ENCODE results near the gene HRK. TPM values are rescaled to one million over a fixed set of nuclear protein-coding genes. Genes with fewer than 3 reads are reported as not detected.
A peak's percentile ranks its signal among the peaks of the same experiment; 100 is the strongest.

The HRK gene
- 11.1 and 11.9 TPM in 2 replicates for total RNA-seq (2014; rRNA removed; shearing (Covaris generic))
- 7.2 and 9.2 TPM in 2 replicates for polyA plus RNA-seq (2015; cell fraction: cytosol; rRNA removed)
- 10.2 and 10.5 TPM in 2 replicates for polyA plus RNA-seq (2015; cell fraction: nucleus; rRNA removed)

DNA sequence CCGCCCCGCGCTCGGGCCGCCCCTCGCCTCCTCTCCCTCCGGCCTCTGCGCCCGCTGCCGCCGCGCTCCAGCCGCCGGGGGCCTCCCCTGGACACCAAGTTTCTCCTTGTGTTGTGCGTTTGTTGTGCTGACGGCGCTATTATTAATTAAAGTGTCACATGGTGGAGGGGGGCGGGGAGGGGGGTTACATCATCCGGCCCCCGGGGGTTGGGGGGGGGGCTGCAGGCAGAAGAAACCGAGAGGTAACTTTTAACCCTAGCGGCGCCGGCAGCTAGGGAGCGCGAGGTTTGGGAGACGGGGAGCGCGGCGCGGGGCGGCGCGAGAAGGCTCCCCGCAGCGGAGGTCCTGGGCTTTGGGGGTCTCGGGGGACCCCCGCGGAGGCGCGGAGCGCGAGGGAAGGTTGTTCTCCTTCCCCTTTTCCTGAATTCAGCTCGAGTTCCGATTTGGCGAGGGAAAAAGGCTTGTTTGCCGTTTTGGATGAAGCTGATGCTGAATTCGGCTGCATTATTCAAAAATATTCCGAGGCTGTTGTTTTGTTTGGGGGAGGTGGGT, at the start of gene HRK:
Gene HRK (minus strand): TSS at position 117 of the 552 bp plus-strand sequence. CDS start 134 bp downstream, outside the sequence.
- peak; percentile 64 for DNase-seq (ENCODE audit: low read depth, low spot score)
- in situ Hi-C loops (cut with HindIII; ENCODE audit: low pct_unique_long_range_greater_than_20kb, low sequenced_read_pairs) = no loop called here

DNA sequence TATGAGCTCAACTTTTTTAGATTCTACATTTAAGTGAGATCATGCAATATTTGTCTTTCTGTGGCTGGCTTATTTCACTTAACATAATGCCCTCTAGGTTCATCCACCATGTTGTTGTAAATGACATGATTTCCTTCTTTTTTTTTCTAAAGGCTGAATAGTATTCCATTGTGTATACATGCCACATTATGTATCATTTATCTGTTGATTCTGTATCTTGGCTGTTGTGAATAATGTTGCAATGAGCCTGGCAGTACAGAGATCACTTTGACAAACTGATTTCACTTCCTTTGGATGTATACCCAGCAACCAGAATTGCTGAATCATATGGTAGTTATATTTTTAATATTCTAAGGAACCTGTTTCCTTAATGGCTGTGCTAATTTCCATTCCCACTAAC, 48.6 kb upstream of the HRK start:
- in situ Hi-C loops (cut with HindIII; ENCODE audit: low pct_unique_long_range_greater_than_20kb, low sequenced_read_pairs) = no loop called here
- DNase-seq (ENCODE audit: low read depth, low spot score) = peak; percentile 72

DNA sequence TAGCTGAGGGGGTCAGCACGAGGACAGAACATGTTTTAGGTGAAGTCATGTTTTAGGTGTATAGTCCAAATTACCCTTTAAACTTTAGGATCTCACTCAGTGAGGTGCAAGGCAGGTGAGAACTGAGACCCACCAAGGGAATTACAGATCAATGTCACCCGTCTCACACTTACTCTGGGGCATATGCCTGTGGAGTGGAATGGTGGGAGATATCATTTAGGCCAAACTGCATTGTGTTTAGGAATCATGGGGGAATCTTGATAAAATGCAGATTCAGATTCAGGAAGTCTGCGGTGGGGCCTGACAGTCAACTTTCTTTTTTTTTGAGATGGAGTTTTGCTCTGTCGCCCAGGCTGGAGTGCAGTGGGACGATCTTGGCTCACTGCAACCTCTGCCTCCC, 47.3 kb upstream of the HRK start:
- in situ Hi-C loops (cut with HindIII; ENCODE audit: low pct_unique_long_range_greater_than_20kb, low sequenced_read_pairs) = no loop called here
- DNase-seq (ENCODE audit: low read depth, low spot score) = no peak

DNA sequence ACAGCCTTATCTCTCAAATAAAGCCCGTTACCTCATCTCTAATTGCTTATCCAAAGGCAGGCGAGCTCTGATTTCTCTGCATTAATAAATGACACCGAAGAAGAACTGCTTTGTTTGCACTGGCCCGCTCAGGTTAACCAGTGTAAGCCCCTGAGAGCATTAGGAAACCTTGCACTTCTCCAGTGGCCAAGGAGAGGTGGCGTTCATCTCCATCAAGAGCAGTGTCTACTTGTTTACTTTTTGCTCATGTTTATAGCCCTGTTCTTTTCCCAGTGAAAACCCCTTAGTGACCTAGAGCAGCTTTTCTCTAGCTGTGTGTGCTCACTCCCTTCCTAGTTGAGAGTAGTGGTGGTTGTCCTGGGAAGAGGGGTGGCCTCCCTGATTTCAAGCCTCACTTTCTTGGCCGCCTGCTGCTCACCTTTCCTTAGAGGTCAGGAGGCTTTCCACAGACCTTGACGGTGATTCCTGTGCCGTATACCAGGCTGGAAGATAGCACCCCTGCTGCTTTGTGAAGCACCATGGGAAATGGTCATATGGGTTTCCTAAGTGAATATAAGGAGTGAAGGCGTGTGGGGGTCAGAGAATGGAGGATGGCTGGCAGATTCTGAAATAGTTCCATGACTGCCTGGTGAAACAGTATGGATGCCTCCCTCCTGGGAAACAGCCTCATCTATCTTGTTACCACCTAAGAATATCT, 46.2 kb upstream of the HRK start:
- in situ Hi-C loops (cut with HindIII; ENCODE audit: low pct_unique_long_range_greater_than_20kb, low sequenced_read_pairs) = no loop called here

DNA sequence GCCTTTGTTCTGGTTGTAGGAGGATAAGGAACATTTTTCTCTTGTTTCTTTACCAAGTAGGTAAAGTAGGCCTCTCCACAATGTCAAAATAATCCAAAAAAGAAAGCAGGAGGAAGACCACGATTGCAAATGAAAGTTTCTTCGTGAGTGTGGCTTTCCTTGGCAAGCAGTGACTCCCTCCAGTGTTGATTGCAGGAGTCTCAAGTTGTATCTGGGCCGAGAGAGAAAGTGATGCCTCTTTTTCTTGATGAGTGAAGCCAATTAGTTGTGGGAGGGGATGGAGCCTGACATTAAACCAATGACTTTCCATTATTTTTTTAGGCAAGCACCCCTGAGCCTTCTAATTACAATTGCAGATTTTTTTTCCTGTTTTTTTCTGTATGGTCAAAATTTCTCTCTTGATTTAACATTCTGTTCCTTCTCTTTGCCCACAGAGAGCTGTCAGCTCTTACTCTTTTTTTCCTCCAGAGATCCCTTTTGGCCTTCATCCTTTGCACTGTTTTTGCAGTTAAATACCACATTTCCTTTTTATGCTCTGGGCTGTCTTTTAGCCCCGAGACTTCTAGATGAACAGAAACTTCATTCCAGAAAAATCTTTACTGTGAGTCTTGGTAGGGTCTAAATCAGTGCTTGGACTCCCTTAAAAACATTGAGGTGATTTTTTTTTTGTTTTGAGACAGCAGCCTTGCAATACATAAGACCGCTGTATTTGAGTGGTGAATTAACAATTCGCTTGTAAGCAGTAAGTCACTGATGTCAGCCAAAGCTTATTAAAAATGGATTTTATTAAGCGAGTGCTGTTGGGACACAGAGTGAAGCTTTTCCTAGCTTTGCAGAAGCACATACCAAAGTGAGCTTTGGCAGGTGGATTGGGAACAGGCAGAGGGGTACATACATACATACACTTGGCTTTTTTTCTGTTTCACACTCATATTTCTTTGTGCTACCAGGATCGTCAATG, 45.3 kb upstream of the HRK start:
- no peak for DNase-seq (ENCODE audit: low read depth, low spot score)
- in situ Hi-C loops (cut with HindIII; ENCODE audit: low pct_unique_long_range_greater_than_20kb, low sequenced_read_pairs) = no loop called here

More for the DNA sequence above, 46.2 kb upstream of the HRK start:
- no peak for DNase-seq (ENCODE audit: low read depth, low spot score)

DNA sequence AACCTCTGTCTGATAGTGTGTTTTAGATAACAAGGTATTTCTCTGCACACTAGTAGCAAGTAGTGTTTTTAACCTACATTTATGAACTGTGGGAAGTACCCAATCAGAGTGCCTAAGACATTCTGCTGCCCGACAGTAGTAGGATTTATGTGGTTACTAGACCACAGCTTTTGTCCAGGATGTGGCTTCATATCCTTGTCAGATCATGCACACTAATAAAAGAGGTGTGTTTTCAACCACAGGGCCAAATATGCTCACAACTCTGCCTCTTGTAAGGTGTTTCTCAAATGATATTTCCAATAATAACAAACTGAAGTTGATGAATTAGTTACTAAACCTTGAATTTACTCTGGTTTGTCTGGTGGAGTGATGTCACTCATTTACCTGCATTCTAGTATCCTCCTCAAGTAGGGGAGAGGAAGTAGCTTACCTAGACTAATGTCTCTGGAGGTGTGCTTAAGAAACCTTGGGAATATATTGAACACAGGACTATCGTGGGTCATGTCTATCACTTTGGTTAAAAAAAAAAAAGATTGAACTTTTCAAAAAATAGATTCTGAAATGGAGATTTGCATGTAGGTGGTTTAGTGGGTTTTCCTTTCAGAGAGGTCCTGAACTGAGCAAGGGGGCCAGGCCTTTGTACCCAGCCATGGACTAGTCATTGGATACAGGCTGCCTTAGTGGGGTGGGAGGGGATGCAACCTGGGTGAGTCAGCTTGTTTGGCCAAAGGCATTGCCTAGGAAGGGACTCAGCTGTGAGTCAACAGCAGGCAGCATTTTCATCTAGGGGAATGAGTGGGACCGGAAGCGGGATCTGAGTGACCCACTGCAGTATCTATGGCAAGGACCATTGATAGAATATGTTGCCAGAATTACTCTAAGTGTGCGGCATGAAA, 43.6 kb upstream of the HRK start:
- in situ Hi-C loops (cut with HindIII; ENCODE audit: low pct_unique_long_range_greater_than_20kb, low sequenced_read_pairs) = no loop called here

DNA sequence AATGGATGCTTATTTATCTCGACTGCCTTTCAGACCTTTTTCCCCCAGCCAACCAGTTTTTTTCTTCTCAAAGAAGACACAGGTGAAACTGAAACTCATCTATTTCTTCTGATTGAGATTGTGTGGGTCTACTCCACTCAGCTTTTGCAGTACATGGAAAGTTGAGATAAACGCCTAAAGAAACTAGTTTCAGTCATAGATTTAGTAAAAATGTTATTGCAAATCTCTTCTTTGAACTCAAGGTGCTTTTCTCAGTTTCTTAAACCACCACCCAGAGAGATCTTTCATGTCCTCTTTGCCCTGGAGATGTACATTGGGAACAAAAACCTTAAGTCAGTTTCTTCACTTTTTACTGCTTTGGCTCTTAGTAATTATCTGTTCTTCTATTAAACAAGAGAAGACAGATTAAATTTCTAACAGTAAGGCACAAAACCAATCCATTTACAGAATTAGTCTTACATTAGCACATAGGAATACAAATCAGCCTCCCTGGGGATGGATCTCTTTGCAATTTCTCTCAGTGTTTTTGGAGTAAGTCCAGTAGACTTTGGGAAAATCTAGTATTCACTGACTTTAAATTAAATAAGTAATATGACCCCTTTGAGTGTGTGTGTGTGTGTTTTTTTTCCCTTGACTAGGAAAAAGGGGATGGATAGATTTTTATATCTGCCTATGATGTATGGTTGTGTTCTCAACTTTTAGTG, 41.1 kb upstream of the HRK start:
- in situ Hi-C loops (cut with HindIII; ENCODE audit: low pct_unique_long_range_greater_than_20kb, low sequenced_read_pairs) = no loop called here
- no peak for DNase-seq (ENCODE audit: low read depth, low spot score)

More for the DNA sequence above, 43.6 kb upstream of the HRK start:
- DNase-seq (ENCODE audit: low read depth, low spot score) = peak; percentile 37

DNA sequence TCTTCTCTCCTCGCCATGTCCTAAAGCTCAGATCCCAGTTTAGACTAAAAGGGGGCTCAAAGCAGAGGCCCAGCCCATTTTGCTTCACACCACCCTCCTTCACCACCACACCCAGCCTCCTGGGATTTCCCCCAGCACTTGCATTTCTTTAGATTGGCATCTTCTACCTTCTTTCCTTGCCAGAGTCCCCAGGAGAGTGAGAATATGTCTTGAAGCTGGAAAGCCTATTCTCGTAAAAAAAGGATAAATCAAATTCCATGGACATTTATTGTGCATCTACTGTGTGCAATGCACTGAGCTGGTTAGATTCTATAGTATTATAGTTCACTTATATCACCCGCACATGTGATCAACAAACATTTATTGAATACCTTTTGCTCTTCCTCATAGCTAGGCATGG, 39.7 kb upstream of the HRK start:
- in situ Hi-C loops (cut with HindIII; ENCODE audit: low pct_unique_long_range_greater_than_20kb, low sequenced_read_pairs) = no loop called here
- DNase-seq (ENCODE audit: low read depth, low spot score) = no peak

DNA sequence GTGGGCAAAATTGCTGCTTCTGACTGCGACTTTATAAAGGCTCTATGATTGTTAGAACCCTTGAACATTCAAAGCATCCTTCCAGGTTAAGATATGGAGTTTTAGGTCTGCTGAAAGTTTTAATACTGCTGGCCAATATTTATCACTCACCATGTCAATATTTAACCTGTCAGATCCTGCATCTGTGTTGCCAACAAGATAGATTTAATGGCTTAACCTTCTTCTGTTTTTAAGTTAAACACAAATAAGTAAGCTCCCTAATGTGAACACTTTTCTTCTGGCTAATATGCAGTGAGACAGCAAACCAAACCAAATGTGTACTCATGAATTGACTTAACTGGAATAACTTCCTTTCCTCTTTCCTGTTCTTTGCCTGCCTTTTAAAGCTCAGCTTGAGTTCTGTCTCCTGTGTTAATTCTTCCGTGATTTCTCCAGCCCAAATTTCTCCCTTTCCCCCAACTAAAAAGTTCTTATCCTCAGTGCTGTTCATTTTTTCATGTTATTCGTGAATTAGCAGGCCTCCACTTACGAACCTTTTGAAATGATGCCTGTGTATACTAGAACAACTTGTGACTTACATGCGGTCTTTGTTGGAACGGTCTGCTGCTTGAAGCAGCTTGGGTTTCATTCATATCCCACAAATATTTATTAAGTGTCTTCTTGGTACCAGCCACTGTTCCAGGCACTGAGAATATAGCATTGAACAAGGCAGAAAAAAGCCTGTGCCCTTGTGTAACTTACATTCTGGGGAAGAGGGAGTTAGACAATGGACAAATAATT, 38.7 kb upstream of the HRK start:
- in situ Hi-C loops (cut with HindIII; ENCODE audit: low pct_unique_long_range_greater_than_20kb, low sequenced_read_pairs) = no loop called here
- peak; percentile 13 for DNase-seq (ENCODE audit: low read depth, low spot score)

DNA sequence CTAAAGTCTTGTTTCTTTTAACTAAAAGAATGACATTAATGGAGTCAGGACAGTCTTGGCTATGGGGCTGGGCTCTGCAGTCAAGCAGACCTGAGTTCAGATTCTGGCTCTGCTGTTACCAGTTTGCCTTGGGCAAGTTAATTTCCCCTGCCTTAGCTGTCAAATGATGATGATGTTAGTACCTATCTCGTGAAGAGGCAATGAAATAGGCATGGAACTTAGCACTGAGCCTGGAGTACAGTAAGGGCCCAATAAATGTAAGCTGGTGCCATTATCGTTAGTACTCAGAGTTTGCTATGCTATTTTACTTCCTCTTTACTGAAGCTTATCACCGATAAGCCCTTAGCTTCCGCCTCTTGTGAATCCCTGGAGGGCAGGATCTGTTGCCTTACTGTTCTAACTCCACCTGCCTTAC, 38.0 kb upstream of the HRK start:
- in situ Hi-C loops (cut with HindIII; ENCODE audit: low pct_unique_long_range_greater_than_20kb, low sequenced_read_pairs) = no loop called here
- no peak for DNase-seq (ENCODE audit: low read depth, low spot score)

DNA sequence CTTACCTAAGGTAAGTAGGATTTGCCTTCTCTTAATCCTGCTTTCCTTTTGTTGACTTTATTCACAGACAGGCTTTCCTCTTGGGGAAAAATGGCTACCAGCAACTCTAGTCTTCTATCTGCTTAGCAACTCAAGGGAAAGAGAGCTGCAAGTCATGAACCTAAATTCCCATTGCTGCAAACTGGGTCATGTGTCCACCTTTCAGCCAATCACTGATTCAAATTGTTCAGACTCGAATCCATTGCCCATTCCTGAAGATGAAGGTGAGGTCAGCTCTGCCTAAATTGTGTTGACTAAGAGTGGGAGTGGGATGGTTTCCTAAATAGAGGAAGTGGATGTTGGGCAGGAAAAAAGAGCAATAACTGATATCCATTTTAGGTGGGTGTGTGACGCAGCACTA, 37.2 kb upstream of the HRK start:
- in situ Hi-C loops (cut with HindIII; ENCODE audit: low pct_unique_long_range_greater_than_20kb, low sequenced_read_pairs) = no loop called here

DNA sequence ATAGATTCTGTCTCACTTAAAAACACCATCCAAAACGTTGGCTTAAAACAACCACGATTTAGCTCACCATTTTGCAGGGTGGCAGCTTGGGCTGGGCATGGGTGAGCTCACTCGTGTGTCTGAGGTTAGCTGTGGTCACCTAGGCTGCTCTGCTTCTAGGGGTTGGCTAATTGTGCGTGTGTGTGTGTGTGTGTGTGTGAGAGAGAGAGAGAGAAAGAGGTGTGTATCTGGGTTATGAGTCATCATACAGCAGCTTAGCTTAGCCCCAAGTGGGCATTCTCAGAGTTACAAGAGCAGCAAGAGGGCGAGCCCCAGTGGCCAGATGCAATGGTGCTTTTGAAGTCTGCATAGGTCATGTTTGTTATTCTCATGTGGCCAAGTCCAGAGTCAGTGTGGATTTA, 35.5 kb upstream of the HRK start:
- DNase-seq (ENCODE audit: low read depth, low spot score) = peak; percentile 85
- in situ Hi-C loops (cut with HindIII; ENCODE audit: low pct_unique_long_range_greater_than_20kb, low sequenced_read_pairs) = no loop called here

More for the DNA sequence above, 37.2 kb upstream of the HRK start:
- peak; percentile 49 for DNase-seq (ENCODE audit: low read depth, low spot score)

DNA sequence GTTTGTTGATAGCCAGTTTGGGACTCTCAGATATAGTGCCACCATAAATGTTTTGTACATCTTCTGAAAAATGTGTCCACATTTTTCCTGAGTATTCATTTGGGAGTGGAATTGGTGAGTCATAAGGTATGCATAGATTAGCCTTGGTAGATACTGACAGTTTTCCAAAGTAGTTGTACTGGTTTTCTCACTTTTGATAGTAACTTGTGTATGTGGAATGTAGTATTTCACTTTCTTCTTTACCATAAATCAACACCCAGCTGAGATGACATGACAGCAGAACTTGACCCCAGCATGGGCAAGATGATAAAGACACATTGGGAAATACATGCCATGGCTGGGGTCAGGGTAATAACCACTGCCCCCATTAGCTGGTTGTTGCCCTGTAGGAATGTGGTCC, 34.9 kb upstream of the HRK start:
- in situ Hi-C loops (cut with HindIII; ENCODE audit: low pct_unique_long_range_greater_than_20kb, low sequenced_read_pairs) = no loop called here
- DNase-seq (ENCODE audit: low read depth, low spot score) = no peak

DNA sequence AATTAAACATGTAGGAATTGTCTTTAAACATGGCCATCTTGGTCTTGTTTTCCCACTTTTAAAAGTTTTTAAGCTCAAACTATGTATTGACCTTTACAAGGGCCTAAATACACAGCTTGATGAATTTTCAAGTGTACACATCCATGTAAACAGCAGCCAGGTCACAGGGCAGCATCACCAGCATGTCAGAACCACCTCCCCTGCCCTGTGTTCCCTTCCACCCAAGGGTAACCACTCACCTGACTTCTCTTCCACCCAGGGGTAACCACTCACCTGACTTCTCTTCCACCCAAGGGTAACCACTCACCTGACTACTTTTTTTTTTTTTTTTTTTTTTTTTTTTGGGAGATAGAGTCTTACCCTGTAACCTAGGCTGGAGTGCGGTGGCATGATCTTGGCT, 34.1 kb upstream of the HRK start:
- in situ Hi-C loops (cut with HindIII; ENCODE audit: low pct_unique_long_range_greater_than_20kb, low sequenced_read_pairs) = no loop called here
- DNase-seq (ENCODE audit: low read depth, low spot score) = no peak

DNA sequence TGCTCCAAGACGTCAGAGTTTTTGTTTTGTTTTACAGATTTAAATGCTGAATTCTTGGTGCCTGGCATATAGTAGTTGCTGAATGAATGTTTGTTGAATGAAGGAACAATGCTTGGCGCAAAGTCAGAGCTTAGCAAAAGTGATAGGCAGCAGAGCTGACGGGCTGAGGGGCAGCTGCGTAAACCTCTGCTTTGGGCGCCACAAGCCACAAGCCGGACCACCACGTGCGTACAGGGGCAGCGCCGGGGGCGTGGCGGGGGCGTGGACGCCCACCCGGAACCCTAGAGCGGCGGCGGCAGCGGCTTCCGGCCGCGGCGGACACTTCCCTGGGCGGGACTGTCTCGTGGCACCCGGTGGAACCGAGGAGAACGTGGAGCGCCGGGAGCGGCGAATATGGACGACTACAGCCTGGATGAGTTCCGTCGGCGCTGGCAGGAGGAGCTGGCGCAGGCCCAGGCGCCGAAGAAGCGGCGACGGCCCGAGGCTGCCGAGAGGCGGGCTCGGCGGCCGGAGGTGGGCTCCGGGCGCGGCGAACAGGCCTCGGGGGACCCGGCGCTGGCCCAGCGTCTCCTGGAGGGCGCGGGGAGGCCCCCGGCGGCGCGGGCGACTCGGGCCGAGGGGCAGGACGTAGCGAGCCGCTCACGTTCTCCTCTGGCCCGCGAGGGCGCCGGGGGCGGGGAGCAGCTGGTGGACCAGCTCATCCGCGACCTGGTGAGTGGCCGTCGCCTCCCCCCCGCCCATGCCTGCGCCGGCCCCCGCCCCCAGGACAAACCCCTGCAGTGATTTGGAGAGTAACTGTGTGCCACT, 29.6 kb upstream of the HRK start, which contains the start of gene FBXW8:
Gene FBXW8 (plus strand): TSS at position 306 of the 807 bp plus-strand sequence. CDS start 88 bp downstream, at position 394.
- peak; percentile 87 for DNase-seq (ENCODE audit: low read depth, low spot score)
- in situ Hi-C loops (cut with HindIII; ENCODE audit: low pct_unique_long_range_greater_than_20kb, low sequenced_read_pairs) = no loop called here

All from SK-MEL-5 (cell line).